ENCODE data around the gene STARD9.
"Not testable (repeated sequence)": the region's sequence is repeated elsewhere in the genome, so short reads cannot be mapped to it uniquely, and the experiment has no call there.

Gene STARD9

GRCh38 chr15:42591238-42591934 lies 16.0 kb downstream of the STARD9 start:
- Histone ChIP-seq H3K4me3 (ENCODE audit: low read depth, low read length) (no peak overlapping the region), H3K79me2 (ENCODE audit: control insufficient read depth, insufficient read depth, low read length, unreplicated experiment) (no peaks in the 10 kb centered on the region), H2AFZ (ENCODE audit: low read length, unreplicated experiment) (no peak overlapping the region), H3K27ac (ENCODE audit: low read depth, low read length) (no peak overlapping the region), H3K4me1 (ENCODE audit: control insufficient read depth, insufficient read depth, low read length, unreplicated experiment) (no peaks in the 10 kb centered on the region), H3K27me3 (ENCODE audit: insufficient read depth, low read length) (no peaks in the 10 kb centered on the region), H3K36me3 (ENCODE audit: insufficient read depth, low read length) (no peaks in the 10 kb centered on the region)

- no peaks in the 10 kb centered on the region for H3K79me2 ChIP-seq (ENCODE audit: control insufficient read depth, insufficient read depth, low read length, unreplicated experiment)
- H3K4me3 ChIP-seq (ENCODE audit: low read depth, low read length): no peak overlapping the region
- no peak overlapping the region for H3K27ac ChIP-seq (ENCODE audit: low read depth, low read length)
- no peaks in the 10 kb centered on the region for H3K36me3 ChIP-seq (ENCODE audit: insufficient read depth, low read length)
- no peak overlapping the region for H2AFZ ChIP-seq (ENCODE audit: low read length, unreplicated experiment)
- no peaks in the 10 kb centered on the region for H3K4me1 ChIP-seq (ENCODE audit: control insufficient read depth, insufficient read depth, low read length, unreplicated experiment)
- H3K27me3 ChIP-seq (ENCODE audit: insufficient read depth, low read length): no peaks in the 10 kb centered on the region
Measured at GRCh38 chr15:42592716-42593115, 17.3 kb downstream of the STARD9 start.

DNA sequence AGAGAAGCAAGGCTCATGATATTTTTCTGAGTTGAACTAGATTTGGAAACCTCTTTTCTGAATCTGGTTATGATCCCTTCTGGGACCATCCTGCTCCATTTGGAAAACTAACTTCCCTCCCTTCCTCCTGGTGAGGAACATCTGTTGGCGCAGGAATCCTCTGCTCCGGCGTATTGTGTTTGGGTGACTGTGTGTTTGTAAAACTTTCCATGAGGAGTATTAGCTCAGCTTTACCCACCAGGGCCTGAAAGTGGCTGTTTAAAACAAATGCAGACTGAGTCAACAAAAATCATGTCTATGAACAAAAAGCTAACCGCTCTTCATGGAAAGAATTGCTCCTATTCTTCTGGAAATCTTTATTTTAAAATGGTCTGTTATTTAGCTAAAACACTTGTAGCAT lies 17.7 kb downstream of the STARD9 start:
- Histone ChIP-seq H3K36me3 (ENCODE audit: insufficient read depth, low read length) (no peaks in the 10 kb centered on the region), H3K27me3 (ENCODE audit: insufficient read depth, low read length) (no peaks in the 10 kb centered on the region), H3K4me3 (ENCODE audit: low read depth, low read length) (no peak overlapping the region), H3K4me1 (ENCODE audit: control insufficient read depth, insufficient read depth, low read length, unreplicated experiment) (no peaks in the 10 kb centered on the region), H3K79me2 (ENCODE audit: control insufficient read depth, insufficient read depth, low read length, unreplicated experiment) (no peaks in the 10 kb centered on the region), H2AFZ (ENCODE audit: low read length, unreplicated experiment) (no peak overlapping the region), H3K27ac (ENCODE audit: low read depth, low read length) (no peak overlapping the region)

DNA sequence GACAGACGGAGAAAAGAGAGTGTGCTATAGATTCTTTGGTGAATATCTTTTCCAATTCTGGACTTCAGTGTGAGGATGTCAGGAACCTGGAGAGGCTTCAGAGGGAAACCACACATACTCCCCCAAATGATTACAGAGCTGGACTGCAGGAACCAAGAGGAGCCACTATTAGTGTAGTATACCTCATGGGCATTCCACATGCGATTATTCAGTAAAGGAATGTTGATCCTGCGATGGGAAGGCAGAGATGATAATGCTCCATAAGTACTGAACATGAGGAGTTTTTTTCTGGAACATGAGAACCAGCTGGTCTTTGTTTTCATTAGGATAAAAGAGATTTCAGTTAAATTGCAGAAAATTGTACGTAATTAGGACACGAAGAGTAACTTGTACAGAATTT lies 18.7 kb downstream of the STARD9 start:
- H3K27me3 ChIP-seq (ENCODE audit: insufficient read depth, low read length): no peaks in the 10 kb centered on the region
- H3K36me3 ChIP-seq (ENCODE audit: insufficient read depth, low read length): no peaks in the 10 kb centered on the region

DNA sequence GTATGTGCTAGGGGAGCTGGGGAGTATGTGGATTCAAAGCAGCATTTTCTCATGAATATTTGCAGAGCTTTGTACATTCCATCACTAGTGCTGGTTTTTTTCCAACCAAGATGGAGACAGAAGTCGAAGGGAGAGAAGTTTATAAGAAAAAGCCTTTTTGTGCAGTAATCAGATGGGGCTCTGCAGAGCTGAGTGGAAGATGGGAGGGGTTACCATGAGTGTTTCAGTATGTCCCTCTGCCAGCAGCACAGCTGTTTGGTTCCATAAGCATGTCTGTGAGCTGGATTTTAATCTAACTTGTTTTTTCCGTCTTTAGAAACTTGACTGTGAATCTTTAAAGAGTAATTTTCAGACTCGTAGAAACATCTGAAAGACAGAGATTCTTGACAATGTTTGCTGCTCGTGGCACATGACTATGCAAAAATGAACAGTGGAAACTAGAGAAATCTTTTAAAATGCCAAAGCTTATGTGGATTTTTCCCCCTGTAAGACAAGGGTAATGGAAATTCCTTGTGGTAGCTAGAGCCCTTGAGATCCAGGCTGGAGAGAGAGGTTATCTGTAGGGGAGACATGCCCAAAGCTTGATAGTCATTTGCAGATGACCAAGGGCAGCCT lies 20.3 kb downstream of the STARD9 start:
- Histone ChIP-seq H3K27me3 (ENCODE audit: insufficient read depth, low read length) (no peaks in the 10 kb centered on the region), H3K4me1 (ENCODE audit: control insufficient read depth, insufficient read depth, low read length, unreplicated experiment) (no peaks in the 10 kb centered on the region), H3K79me2 (ENCODE audit: control insufficient read depth, insufficient read depth, low read length, unreplicated experiment) (no peaks in the 10 kb centered on the region), H3K4me3 (ENCODE audit: low read depth, low read length) (no peak overlapping the region), H3K27ac (ENCODE audit: low read depth, low read length) (no peak overlapping the region), H2AFZ (ENCODE audit: low read length, unreplicated experiment) (no peak overlapping the region), H3K36me3 (ENCODE audit: insufficient read depth, low read length) (peaks cover 9% of the 10 kb centered on the region; the same call in 1 of the 2 replicates)

More for the DNA sequence above, 18.7 kb downstream of the STARD9 start:
- Histone ChIP-seq H3K4me3 (ENCODE audit: low read depth, low read length) (no peak overlapping the region), H3K4me1 (ENCODE audit: control insufficient read depth, insufficient read depth, low read length, unreplicated experiment) (no peaks in the 10 kb centered on the region), H2AFZ (ENCODE audit: low read length, unreplicated experiment) (no peak overlapping the region), H3K27ac (ENCODE audit: low read depth, low read length) (no peak overlapping the region), H3K79me2 (ENCODE audit: control insufficient read depth, insufficient read depth, low read length, unreplicated experiment) (no peaks in the 10 kb centered on the region)

- peaks cover 14% of the 10 kb centered on the region; the same call in 1 of the 2 replicates for H3K36me3 ChIP-seq (ENCODE audit: insufficient read depth, low read length)
- not testable (repeated sequence) for H3K27ac ChIP-seq (ENCODE audit: low read depth, low read length); H3K27me3 ChIP-seq (ENCODE audit: insufficient read depth, low read length); H3K79me2 ChIP-seq (ENCODE audit: control insufficient read depth, insufficient read depth, low read length, unreplicated experiment); H2AFZ ChIP-seq (ENCODE audit: low read length, unreplicated experiment); H3K4me3 ChIP-seq (ENCODE audit: low read depth, low read length); H3K4me1 ChIP-seq (ENCODE audit: control insufficient read depth, insufficient read depth, low read length, unreplicated experiment)
Measured at GRCh38 chr15:42601316-42601715, 25.9 kb downstream of the STARD9 start.

- Histone ChIP-seq H3K36me3 (ENCODE audit: insufficient read depth, low read length) (peaks cover 14% of the 10 kb centered on the region; the same call in 1 of the 2 replicates), H2AFZ (ENCODE audit: low read length, unreplicated experiment) (no peak overlapping the region), H3K4me1 (ENCODE audit: control insufficient read depth, insufficient read depth, low read length, unreplicated experiment) (no peaks in the 10 kb centered on the region), H3K4me3 (ENCODE audit: low read depth, low read length) (no peak overlapping the region), H3K79me2 (ENCODE audit: control insufficient read depth, insufficient read depth, low read length, unreplicated experiment) (no peaks in the 10 kb centered on the region), H3K27me3 (ENCODE audit: insufficient read depth, low read length) (no peaks in the 10 kb centered on the region), H3K27ac (ENCODE audit: low read depth, low read length) (no peak overlapping the region)
Measured at GRCh38 chr15:42602501-42602900, 27.1 kb downstream of the STARD9 start.

GRCh38 chr15:42603978-42604377 lies 28.6 kb downstream of the STARD9 start:
- no peaks in the 10 kb centered on the region for H3K79me2 ChIP-seq (ENCODE audit: control insufficient read depth, insufficient read depth, low read length, unreplicated experiment)
- no peak overlapping the region for H3K4me3 ChIP-seq (ENCODE audit: low read depth, low read length)
- H3K27me3 ChIP-seq (ENCODE audit: insufficient read depth, low read length): no peaks in the 10 kb centered on the region
- H3K4me1 ChIP-seq (ENCODE audit: control insufficient read depth, insufficient read depth, low read length, unreplicated experiment): no peaks in the 10 kb centered on the region
- no peak overlapping the region for H2AFZ ChIP-seq (ENCODE audit: low read length, unreplicated experiment)
- peaks cover 14% of the 10 kb centered on the region; the same call in 1 of the 2 replicates for H3K36me3 ChIP-seq (ENCODE audit: insufficient read depth, low read length)
- H3K27ac ChIP-seq (ENCODE audit: low read depth, low read length): no peak overlapping the region

GRCh38 chr15:42604894-42605744 lies 29.7 kb downstream of the STARD9 start:
- no peaks in the 10 kb centered on the region for H3K27me3 ChIP-seq (ENCODE audit: insufficient read depth, low read length)
- no peaks in the 10 kb centered on the region for H3K79me2 ChIP-seq (ENCODE audit: control insufficient read depth, insufficient read depth, low read length, unreplicated experiment)
- H3K36me3 ChIP-seq (ENCODE audit: insufficient read depth, low read length): 0 out of 2 replicates have a peak, but pooled peaks cover 5% of the 10 kb centered on the region
- H3K4me3 ChIP-seq (ENCODE audit: low read depth, low read length): no peak overlapping the region
- no peak overlapping the region for H3K27ac ChIP-seq (ENCODE audit: low read depth, low read length)
- H3K4me1 ChIP-seq (ENCODE audit: control insufficient read depth, insufficient read depth, low read length, unreplicated experiment): no peaks in the 10 kb centered on the region
- H2AFZ ChIP-seq (ENCODE audit: low read length, unreplicated experiment): no peak overlapping the region

GRCh38 chr15:42605796-42606195 lies 30.4 kb downstream of the STARD9 start:
- H3K4me1 ChIP-seq (ENCODE audit: control insufficient read depth, insufficient read depth, low read length, unreplicated experiment): no peaks in the 10 kb centered on the region
- H3K79me2 ChIP-seq (ENCODE audit: control insufficient read depth, insufficient read depth, low read length, unreplicated experiment): no peaks in the 10 kb centered on the region
- 0 out of 2 replicates have a peak, but pooled peaks cover 5% of the 10 kb centered on the region for H3K36me3 ChIP-seq (ENCODE audit: insufficient read depth, low read length)
- no peaks in the 10 kb centered on the region for H3K27me3 ChIP-seq (ENCODE audit: insufficient read depth, low read length)
- H3K27ac ChIP-seq (ENCODE audit: low read depth, low read length): no peak overlapping the region
- no peak overlapping the region for H3K4me3 ChIP-seq (ENCODE audit: low read depth, low read length)
- H2AFZ ChIP-seq (ENCODE audit: low read length, unreplicated experiment): no peak overlapping the region

Data from ACC112 (cell line).